SH-SY5Y (cell line): ENCODE data around the gene CMPK2.

Experiments used
- GATA2 ChIP-seq: IDR thresholded peaks from 2 replicates; pipeline ENCODE4 v1.6.1; 2011; ENCODE audit warnings: mild to moderate bottlenecking, low read depth, low read length
- GATA3 ChIP-seq: IDR thresholded peaks from 2 replicates; pipeline ENCODE4 v1.6.1; 2011; ENCODE audit warnings: low read depth, mild to moderate bottlenecking, low read length, moderate library complexity

- TF ChIP-seq GATA2 (no peak), GATA3 (no peak)
These were observed 34.5 kb downstream of the CMPK2 start for GRCh38 chr2:6831229-6831628.
